ENCODE data around the gene WDR59. TPM values are rescaled to one million over a fixed set of nuclear protein-coding genes. Genes with fewer than 3 reads are reported as not detected.

The WDR59 gene
- polyA plus RNA-seq, 1 of the 3 experiments (the other 2 are of a cell fraction) = 48.2 TPM

DNA sequence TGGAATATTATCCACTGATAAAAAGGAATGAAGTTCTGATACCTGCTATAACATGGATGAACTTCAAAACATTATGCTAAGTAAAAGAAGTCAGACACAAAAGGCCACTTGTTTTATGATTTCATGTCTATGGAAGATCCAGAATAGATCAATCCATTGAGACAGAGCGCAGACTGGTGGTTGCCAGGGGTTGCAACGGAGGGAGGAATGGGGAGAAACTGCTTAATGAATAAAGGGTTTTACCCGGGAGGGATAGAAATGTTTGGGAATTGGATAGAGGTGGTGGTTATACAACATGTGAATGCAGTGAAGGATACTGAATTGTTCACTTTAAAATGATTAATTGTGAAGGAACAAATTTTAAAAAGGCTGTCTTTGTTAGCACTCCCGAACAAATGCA is 30.2 kb downstream of the WDR59 start:
- Histone ChIP-seq H4K20me1 (ENCODE audit: insufficient read depth) (no peaks in the 10 kb centered on the region), H2AFZ (ENCODE audit: low read depth) (no peak overlapping the region), H3K4me2 (no peak overlapping the region), H3K79me2 (ENCODE audit: insufficient read depth) (no peaks in the 10 kb centered on the region), H3K27ac (ENCODE audit: low read depth in 2 of 2, low read length in 1 of 2) (no peak overlapping the region), H3K9ac (no peak overlapping the region), H3K9me3 (no peaks in the 10 kb centered on the region), H3K4me3 (ENCODE audit: low read depth in 2 of 2, low read length in 1 of 2) (no peak overlapping the region), H3K9me2 (no peaks in the 10 kb centered on the region), H3K4me1 (ENCODE audit: control insufficient read depth in 1 of 2, insufficient read depth in 2 of 2, low read depth in 1 of 2, low read length in 1 of 2) (peaks cover 0 to 4% of the 10 kb centered on the region in 2 experiments; a peak in 1 of 4 replicates), H3F3A (replicated peaks; ENCODE audit: insufficient read depth) (no peaks in the 10 kb centered on the region), H3K27me3 (ENCODE audit: insufficient read depth) (no peaks in the 10 kb centered on the region), H3K36me3 (replicated peaks in 1 of 2; ENCODE audit: control insufficient read depth in 1 of 2, insufficient read depth in 2 of 2, low read length in 1 of 2) (peaks cover 28 to 44% of the 10 kb centered on the region in 2 experiments)
- ChIA-PET CTCF (interaction anchor here (1.1 kb wide), 1 partner anchor 142 kb away, joined by 3 read pairs; no protein-coding TSS in a partner anchor), POLR2A (no interaction called here)
- no peak for DNase-seq
- 99% methylated on average over 4 of the region's 4 CpGs for WGBS (ENCODE audit: low lambda C conversion rate)
- no peak for TF ChIP-seq GATA2 (CRISPR knock-in tag; IDR thresholded peaks at IDR 0.05)
- TF ChIP-seq, protein P1, sequence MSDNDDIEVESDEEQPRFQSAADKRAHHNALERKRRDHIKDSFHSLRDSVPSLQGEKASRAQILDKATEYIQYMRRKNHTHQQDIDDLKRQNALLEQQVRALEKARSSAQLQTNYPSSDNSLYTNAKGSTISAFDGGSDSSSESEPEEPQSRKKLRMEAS (IDR thresholded peaks at IDR 0.05; ENCODE audit: low read depth) = no peak
- no peak for TF ChIP-seq NFIC (IDR thresholded peaks at IDR 0.05; ENCODE audit: borderline replicate concordance)
- no peak for TF ChIP-seq FOSL2 (IDR thresholded peaks at IDR 0.05; ENCODE audit: borderline replicate concordance, low read depth)
- no peak for TF ChIP-seq EP300 (IDR thresholded peaks at IDR 0.05; ENCODE audit: borderline replicate concordance in 1 of 2, low read depth in 1 of 2, low read length in 1 of 2)
- TF ChIP-seq TEAD4 (IDR thresholded peaks at IDR 0.05; ENCODE audit: borderline replicate concordance, insufficient read depth) = no peak
- TF ChIP-seq RAD21 (IDR thresholded peaks at IDR 0.05; ENCODE audit: low read length) = no peak
- TF ChIP-seq, protein P2, sequence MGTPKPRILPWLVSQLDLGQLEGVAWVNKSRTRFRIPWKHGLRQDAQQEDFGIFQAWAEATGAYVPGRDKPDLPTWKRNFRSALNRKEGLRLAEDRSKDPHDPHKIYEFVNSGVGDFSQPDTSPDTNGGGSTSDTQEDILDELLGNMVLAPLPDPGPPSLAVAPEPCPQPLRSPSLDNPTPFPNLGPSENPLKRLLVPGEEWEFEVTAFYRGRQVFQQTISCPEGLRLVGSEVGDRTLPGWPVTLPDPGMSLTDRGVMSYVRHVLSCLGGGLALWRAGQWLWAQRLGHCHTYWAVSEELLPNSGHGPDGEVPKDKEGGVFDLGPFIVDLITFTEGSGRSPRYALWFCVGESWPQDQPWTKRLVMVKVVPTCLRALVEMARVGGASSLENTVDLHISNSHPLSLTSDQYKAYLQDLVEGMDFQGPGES (IDR thresholded peaks at IDR 0.05; ENCODE audit: low read depth, low read length) = no peak
- no peak for TF ChIP-seq MXI1 (IDR thresholded peaks at IDR 0.05; ENCODE audit: low read depth, low read length)
- TF ChIP-seq JUND (IDR thresholded peaks at IDR 0.05) = no peak

DNA sequence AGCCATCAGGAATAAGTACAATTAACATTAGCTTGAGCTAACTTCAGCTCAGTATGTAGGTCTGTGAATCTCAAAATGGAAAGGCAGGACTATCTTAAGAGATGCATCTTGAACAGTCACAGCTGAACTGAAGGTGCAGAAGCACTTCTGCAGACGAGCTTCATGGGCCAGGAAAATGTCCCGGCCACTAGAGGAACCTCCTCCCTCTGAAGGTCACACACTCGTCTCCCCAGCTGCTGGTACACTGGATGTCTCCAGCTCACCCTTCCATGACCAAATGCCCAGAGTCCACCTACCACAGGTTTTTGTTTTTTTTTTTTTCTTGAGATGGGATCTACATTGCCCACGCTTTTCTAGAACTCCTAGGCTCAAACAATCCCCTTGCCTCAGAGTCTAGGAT is 33.2 kb downstream of the WDR59 start:
- no peaks in the 10 kb centered on the region for H3K4me1 ChIP-seq (ENCODE audit: control insufficient read depth in 1 of 2, insufficient read depth in 2 of 2, low read depth in 1 of 2, low read length in 1 of 2)
- no peak overlapping the region for H3K4me3 ChIP-seq (ENCODE audit: low read depth in 2 of 2, low read length in 1 of 2)
- CTCF ChIA-PET = interaction anchor here (1.3 to 1.9 kb wide), 1 partner anchor 160 kb away, joined by 3 to 5 read pairs; no protein-coding TSS in a partner anchor
- no peaks in the 10 kb centered on the region for H3K79me2 ChIP-seq (ENCODE audit: insufficient read depth)
- H3K27me3 ChIP-seq (ENCODE audit: insufficient read depth) = no peaks in the 10 kb centered on the region
- H3K9me2 ChIP-seq = no peaks in the 10 kb centered on the region
- no peak for TF ChIP-seq TAF1 (IDR thresholded peaks at IDR 0.05; ENCODE audit: borderline replicate concordance, low read depth, low read length)
- TF ChIP-seq, protein P2 (IDR thresholded peaks at IDR 0.05; ENCODE audit: low read depth, low read length) = no peak
- TF ChIP-seq SIN3A (IDR thresholded peaks at IDR 0.05; ENCODE audit: borderline replicate concordance, low read depth, low read length) = no peak
- TF ChIP-seq, protein P3, sequence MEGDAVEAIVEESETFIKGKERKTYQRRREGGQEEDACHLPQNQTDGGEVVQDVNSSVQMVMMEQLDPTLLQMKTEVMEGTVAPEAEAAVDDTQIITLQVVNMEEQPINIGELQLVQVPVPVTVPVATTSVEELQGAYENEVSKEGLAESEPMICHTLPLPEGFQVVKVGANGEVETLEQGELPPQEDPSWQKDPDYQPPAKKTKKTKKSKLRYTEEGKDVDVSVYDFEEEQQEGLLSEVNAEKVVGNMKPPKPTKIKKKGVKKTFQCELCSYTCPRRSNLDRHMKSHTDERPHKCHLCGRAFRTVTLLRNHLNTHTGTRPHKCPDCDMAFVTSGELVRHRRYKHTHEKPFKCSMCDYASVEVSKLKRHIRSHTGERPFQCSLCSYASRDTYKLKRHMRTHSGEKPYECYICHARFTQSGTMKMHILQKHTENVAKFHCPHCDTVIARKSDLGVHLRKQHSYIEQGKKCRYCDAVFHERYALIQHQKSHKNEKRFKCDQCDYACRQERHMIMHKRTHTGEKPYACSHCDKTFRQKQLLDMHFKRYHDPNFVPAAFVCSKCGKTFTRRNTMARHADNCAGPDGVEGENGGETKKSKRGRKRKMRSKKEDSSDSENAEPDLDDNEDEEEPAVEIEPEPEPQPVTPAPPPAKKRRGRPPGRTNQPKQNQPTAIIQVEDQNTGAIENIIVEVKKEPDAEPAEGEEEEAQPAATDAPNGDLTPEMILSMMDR (IDR thresholded peaks at IDR 0.05) = no peak
- no peak for TF ChIP-seq SMC3 (IDR thresholded peaks at IDR 0.05; ENCODE audit: low read depth, low read length)
- TF ChIP-seq FOSL2 (IDR thresholded peaks at IDR 0.05; ENCODE audit: borderline replicate concordance, low read depth) = no peak
- TF ChIP-seq, protein P1 (IDR thresholded peaks at IDR 0.05; ENCODE audit: low read depth) = no peak
- no peak for TF ChIP-seq NFIC (IDR thresholded peaks at IDR 0.05; ENCODE audit: borderline replicate concordance)
- no peak for TF ChIP-seq TCF12 (IDR thresholded peaks at IDR 0.05)
- TF ChIP-seq MXI1 (IDR thresholded peaks at IDR 0.05; ENCODE audit: low read depth, low read length) = no peak
- TF ChIP-seq, protein P4, sequence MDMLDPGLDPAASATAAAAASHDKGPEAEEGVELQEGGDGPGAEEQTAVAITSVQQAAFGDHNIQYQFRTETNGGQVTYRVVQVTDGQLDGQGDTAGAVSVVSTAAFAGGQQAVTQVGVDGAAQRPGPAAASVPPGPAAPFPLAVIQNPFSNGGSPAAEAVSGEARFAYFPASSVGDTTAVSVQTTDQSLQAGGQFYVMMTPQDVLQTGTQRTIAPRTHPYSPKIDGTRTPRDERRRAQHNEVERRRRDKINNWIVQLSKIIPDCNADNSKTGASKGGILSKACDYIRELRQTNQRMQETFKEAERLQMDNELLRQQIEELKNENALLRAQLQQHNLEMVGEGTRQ (IDR thresholded peaks at IDR 0.05; ENCODE audit: borderline replicate concordance, low read depth, low read length) = no peak
- TF ChIP-seq MEF2A (IDR thresholded peaks at IDR 0.05; ENCODE audit: borderline replicate concordance, low read depth) = no peak
- TF ChIP-seq GATA2 (CRISPR knock-in tag; IDR thresholded peaks at IDR 0.05) = no peak
- no peak for TF ChIP-seq GABPA (IDR thresholded peaks at IDR 0.05; ENCODE audit: low read depth)
- TF ChIP-seq FOXJ3 (CRISPR knock-in tag; IDR thresholded peaks at IDR 0.05) = no peak
- TF ChIP-seq JUND (IDR thresholded peaks at IDR 0.05) = no peak
- TF ChIP-seq RAD21 (IDR thresholded peaks at IDR 0.05; ENCODE audit: low read length) = no peak
- TF ChIP-seq FOXM1 (IDR thresholded peaks at IDR 0.05; ENCODE audit: low read depth) = no peak
- no peak overlapping the region for H3K9ac ChIP-seq
- peaks cover 44 to 60% of the 10 kb centered on the region in 2 experiments for H3K36me3 ChIP-seq (replicated peaks in 1 of 2; ENCODE audit: control insufficient read depth in 1 of 2, insufficient read depth in 2 of 2, low read length in 1 of 2)
- WGBS (ENCODE audit: low lambda C conversion rate) = 81% methylated on average over 4 of the region's 4 CpGs
- no peak for DNase-seq
- H4K20me1 ChIP-seq (ENCODE audit: insufficient read depth) = no peaks in the 10 kb centered on the region
- no peak overlapping the region for H3K27ac ChIP-seq (ENCODE audit: low read depth in 2 of 2, low read length in 1 of 2)
- H3K4me2 ChIP-seq = no peak overlapping the region
- H2AFZ ChIP-seq (ENCODE audit: low read depth) = no peak overlapping the region
- POLR2A ChIA-PET = no interaction called here
- no peaks in the 10 kb centered on the region for H3F3A ChIP-seq (replicated peaks; ENCODE audit: insufficient read depth)
- H3K9me3 ChIP-seq = no peaks in the 10 kb centered on the region
